Glutamatergic neuron (in vitro differentiated cells): ENCODE measurements around the gene TCF12. TPM values are rescaled to one million over a fixed set of nuclear protein-coding genes. Genes with fewer than 3 reads are reported as not detected.
A peak's percentile ranks its signal among the peaks of the same experiment; 100 is the strongest.

ENCODE experiments used
- DNase-seq: peaks from one replicate; pipeline ENCODE4 v3.0.0; 2022
- H3K27ac Mint-ChIP-seq: one replicate; pipeline ENCODE4 v1.8.0; 2020; ENCODE audit warnings: mild to moderate bottlenecking, mixed read lengths, inconsistent platforms; ENCODE audit not compliant: unreplicated experiment
- H3K27me3 Mint-ChIP-seq: one replicate; pipeline ENCODE4 v1.8.0; 2020; ENCODE audit warnings: mild to moderate bottlenecking, moderate library complexity, mixed read lengths, inconsistent platforms; ENCODE audit not compliant: unreplicated experiment
- H3K36me3 Mint-ChIP-seq: one replicate; pipeline ENCODE4 v1.8.0; 2020; ENCODE audit warnings: mild to moderate bottlenecking, mixed read lengths, inconsistent platforms; ENCODE audit not compliant: unreplicated experiment
- H3K4me1 Mint-ChIP-seq: one replicate; pipeline ENCODE4 v1.8.0; 2020; ENCODE audit warnings: mild to moderate bottlenecking, low read depth, mixed read lengths, inconsistent platforms; ENCODE audit not compliant: unreplicated experiment
- H3K4me3 Mint-ChIP-seq: one replicate; pipeline ENCODE4 v1.8.0; 2020; ENCODE audit warnings: mild to moderate bottlenecking, mixed read lengths, inconsistent platforms; ENCODE audit not compliant: unreplicated experiment
- H3K9me3 Mint-ChIP-seq: one replicate; pipeline ENCODE4 v1.8.0; 2020; ENCODE audit warnings: mild to moderate bottlenecking, moderate library complexity, mixed read lengths, inconsistent platforms; ENCODE audit not compliant: unreplicated experiment
- CTCF ChIP-seq: fragments of 200-600 bp; sonication (generic); IDR thresholded peaks from one replicate; pipeline ENCODE4 v1.5.0; 2021; ENCODE audit not compliant: partially characterized antibody, unreplicated experiment
- total RNA-seq: library from RNA; stranded (reverse); fragmentation: NEBNext Ultra II Directional; extraction: Animal tissue kit (Norgen Biotek cat#: 25700); gene quantifications from one replicate; pipeline ENCODE4 v1.2.1, GENCODE V29; 2021; ENCODE audit not compliant: unreplicated experiment

The TCF12 gene
- total RNA-seq, 1 donor from 2014 or later: 140 TPM

GRCh38 chr15:57109005-57109404, 190.6 kb downstream of the TCF12 start:
- Mint-ChIP-seq H3K27ac (no peak overlapping the region), H3K36me3 (no peaks in the 10 kb centered on the region), H3K4me3 (no peak overlapping the region), H3K9me3 (peaks cover 10% of the 10 kb centered on the region), H3K4me1 (peaks cover 19% of the 10 kb centered on the region), H3K27me3 (no peaks in the 10 kb centered on the region)
- no peak for DNase-seq
- TF ChIP-seq CTCF: no peak

DNA sequence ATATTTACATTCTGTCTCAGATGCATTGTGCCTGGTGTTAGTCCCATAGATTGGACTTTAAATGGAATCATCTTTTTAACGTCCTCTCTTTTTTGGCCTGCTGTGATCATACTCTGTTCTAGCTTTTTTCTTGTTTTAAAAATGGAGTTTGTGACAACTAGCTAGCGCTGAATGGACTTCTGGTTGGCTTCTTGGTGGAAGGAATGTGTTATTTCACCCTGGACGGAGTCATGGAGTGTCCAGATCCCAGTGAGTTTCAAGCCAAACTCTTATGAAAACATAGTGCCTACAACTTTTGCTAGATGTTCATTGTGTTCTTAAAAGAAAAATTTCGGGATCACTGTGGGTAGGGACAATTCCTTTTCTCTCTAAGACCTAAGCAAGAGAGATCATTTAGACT, 192.6 kb downstream of the TCF12 start:
- peak; percentile 39 for TF ChIP-seq CTCF
- peaks cover 19% of the 10 kb centered on the region for H3K4me1 Mint-ChIP-seq
- DNase-seq: no peak
- peaks cover 9% of the 10 kb centered on the region for H3K9me3 Mint-ChIP-seq
- no peaks in the 10 kb centered on the region for H3K36me3 Mint-ChIP-seq
- no peak overlapping the region for H3K27ac Mint-ChIP-seq
- H3K27me3 Mint-ChIP-seq: no peaks in the 10 kb centered on the region
- H3K4me3 Mint-ChIP-seq: no peak overlapping the region

- DNase-seq: no peak
- no peak for TF ChIP-seq CTCF
- no peaks in the 10 kb centered on the region for H3K27me3 Mint-ChIP-seq
- no peaks in the 10 kb centered on the region for H3K36me3 Mint-ChIP-seq
- H3K4me1 Mint-ChIP-seq: peaks cover 19% of the 10 kb centered on the region
- H3K4me3 Mint-ChIP-seq: no peak overlapping the region
- H3K27ac Mint-ChIP-seq: no peak overlapping the region
- peaks cover 6% of the 10 kb centered on the region for H3K9me3 Mint-ChIP-seq
Observed at GRCh38 chr15:57112178-57112577, 193.7 kb downstream of the TCF12 start.

DNA sequence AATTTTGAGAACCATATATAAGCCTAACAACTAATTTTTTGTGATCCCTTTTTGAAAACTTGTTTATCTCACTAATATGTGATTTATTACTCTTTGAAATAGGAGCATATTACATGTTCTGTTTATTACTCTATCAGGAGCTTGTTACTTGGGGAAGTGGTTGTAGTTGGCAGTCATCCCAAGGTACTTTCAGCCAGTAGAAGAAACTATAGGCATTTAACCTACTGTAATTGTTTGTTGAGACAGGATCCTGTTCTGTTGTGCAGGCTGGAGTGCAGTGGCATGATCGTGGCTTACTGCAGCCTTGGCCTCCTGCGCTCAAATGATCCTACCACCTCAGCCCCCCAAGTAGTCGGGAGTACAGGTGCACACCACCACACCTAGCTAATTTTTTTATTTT, 195.6 kb downstream of the TCF12 start:
- Mint-ChIP-seq H3K4me3 (no peak overlapping the region), H3K27ac (no peak overlapping the region), H3K36me3 (no peaks in the 10 kb centered on the region), H3K4me1 (peaks cover 25% of the 10 kb centered on the region), H3K27me3 (no peaks in the 10 kb centered on the region), H3K9me3 (peaks cover 5% of the 10 kb centered on the region)
- no peak for DNase-seq
- TF ChIP-seq CTCF: no peak

DNA sequence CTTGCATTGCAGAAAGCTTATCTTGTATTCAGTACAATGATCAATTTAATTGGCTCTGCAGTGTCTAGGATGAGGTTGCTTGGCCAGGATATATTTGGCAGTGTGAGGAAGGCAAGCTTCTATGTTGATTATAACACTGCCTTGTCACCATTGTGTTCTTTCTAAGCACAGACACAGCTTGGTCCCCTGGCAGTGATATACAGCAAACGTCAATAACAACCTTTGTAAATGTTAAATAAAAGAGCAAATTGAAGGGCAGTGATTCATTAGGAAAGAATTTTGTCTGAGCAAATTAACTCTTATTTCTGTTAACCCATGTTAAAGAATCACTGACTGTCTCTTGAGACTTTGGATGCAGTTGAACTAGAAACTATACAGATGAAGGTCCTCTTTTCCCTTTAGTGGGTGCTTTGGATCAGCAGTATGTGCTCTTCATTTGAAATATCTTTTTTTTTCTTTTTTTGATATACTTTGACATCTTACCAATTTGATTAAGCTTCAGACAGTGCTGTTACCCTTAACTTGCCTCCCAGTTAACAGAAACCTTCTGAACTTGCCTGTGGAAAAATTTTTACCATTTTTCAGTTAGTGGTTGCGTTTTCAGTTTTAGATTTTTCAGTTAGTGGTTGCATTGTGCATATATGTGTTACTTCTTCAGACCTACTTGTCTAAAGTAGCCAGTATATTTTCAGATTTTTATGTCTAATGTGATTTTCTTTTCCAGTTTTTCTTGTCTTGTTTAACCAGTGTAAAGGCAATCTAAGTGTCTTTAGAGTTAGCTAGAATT, 199.8 kb downstream of the TCF12 start:
- no peak for TF ChIP-seq CTCF
- Mint-ChIP-seq H3K4me1 (peaks cover 24% of the 10 kb centered on the region), H3K27me3 (no peaks in the 10 kb centered on the region), H3K4me3 (no peak overlapping the region), H3K36me3 (no peaks in the 10 kb centered on the region), H3K9me3 (peaks cover 1% of the 10 kb centered on the region), H3K27ac (no peak overlapping the region)
- no peak for DNase-seq
